IMR-90 (cell line): ENCODE results near the gene PITPNM3. TPM values are rescaled to one million over a fixed set of nuclear protein-coding genes. Genes with fewer than 3 reads are reported as not detected.

ENCODE experiments used
- ATAC-seq: fragments of 200-7000 bp; cut with Tn5 transposase; 2 replicates; pipeline ENCODE4 v1.9.1; 2020; ENCODE audit warnings: low read depth, mild to moderate bottlenecking, moderate library complexity
- BruUV-seq: library from RNA; stranded (reverse); fragments of 400-500 nt; replicated peaks from 2 replicates; lab custom pipeline; 2021; lab: Mats Ljungman, UMichigan
- CTCF ChIA-PET: fragments of 300-600 bp; formaldehyde crosslinking; extraction: SDS; loops from one replicate; lab custom pipeline; 2021; ENCODE audit warnings: antibody characterized with exemption; lab: Yijun Ruan, JAX
- POLR2A ChIA-PET: fragments of 300-600 bp; sonication (Branson Sonifier 250); formaldehyde crosslinking; loops from one replicate; lab custom pipeline; 2022; ENCODE audit warnings: antibody characterized with exemption; ENCODE audit not compliant: unreplicated experiment; lab: Charles Lee
- DNase-seq: peaks from one replicate; pipeline ENCODE4 v3.0.0; 2013
- H2AFZ ChIP-seq: replicated peaks from 2 replicates; pipeline ENCODE3; 2013; ENCODE audit warnings: low read length, mild to moderate bottlenecking; ENCODE audit not compliant: poor library complexity
- H2AK5ac ChIP-seq: 2 replicates; pipeline ENCODE4 v1.6.1; 2013; ENCODE audit warnings: low read depth, low read length, inconsistent platforms
- H2AK9ac ChIP-seq: replicated peaks from 2 replicates; pipeline ENCODE3; 2013; ENCODE audit warnings: mild to moderate bottlenecking, low read depth, low read length, moderate library complexity; ENCODE audit not compliant: poor library complexity
- H2BK120ac ChIP-seq: 2 replicates; pipeline ENCODE4 v1.6.1; 2013; ENCODE audit warnings: low read depth, low read length, inconsistent platforms
- H2BK15ac ChIP-seq: 3 replicates; pipeline ENCODE4 v1.6.1; 2013; ENCODE audit warnings: low read depth, low read length, inconsistent platforms
- H2BK20ac ChIP-seq: 2 replicates; pipeline ENCODE4 v1.6.1; 2013; ENCODE audit warnings: low read depth, mild to moderate bottlenecking, inconsistent platforms, low read length, moderate library complexity
- H2BK5ac ChIP-seq: 2 replicates; pipeline ENCODE4 v1.6.1; 2013; ENCODE audit warnings: mild to moderate bottlenecking, low read depth, low read length, inconsistent platforms; ENCODE audit not compliant: poor library complexity, severe bottlenecking
- H3K14ac ChIP-seq: replicated peaks from 2 replicates; pipeline ENCODE4 v1.6.1; 2013; ENCODE audit warnings: low read depth, low read length, inconsistent platforms
- H3K18ac ChIP-seq: 2 replicates; pipeline ENCODE4 v1.6.1; 2013; ENCODE audit warnings: low read depth, low read length, control low read depth
- H3K23ac ChIP-seq: 2 replicates; pipeline ENCODE4 v1.6.1; 2013; ENCODE audit warnings: low read depth, low read length, inconsistent platforms
- H3K27ac ChIP-seq: 2 replicates; pipeline ENCODE4 v1.5.1; 2013; ENCODE audit warnings: mild to moderate bottlenecking, control low read depth, low read length; ENCODE audit not compliant: insufficient read depth
- H3K27me3 ChIP-seq: 2 replicates; pipeline ENCODE4 v1.6.1; 2013; ENCODE audit warnings: low read length; ENCODE audit not compliant: control insufficient read depth, insufficient read depth
- H3K36me3 ChIP-seq: 2 replicates; pipeline ENCODE4 v1.6.1; 2013; ENCODE audit warnings: low read length, mixed read lengths; ENCODE audit not compliant: control insufficient read depth, insufficient read depth
- H3K4ac ChIP-seq: 2 replicates; pipeline ENCODE4 v1.6.1; 2013; ENCODE audit warnings: low read depth, low read length, inconsistent platforms
- H3K4me1 ChIP-seq: 2 replicates; pipeline ENCODE4 v1.6.1; 2013; ENCODE audit warnings: low read length, mixed read lengths; ENCODE audit not compliant: control insufficient read depth, insufficient read depth
- H3K4me2 ChIP-seq: 2 replicates; pipeline ENCODE4 v1.6.1; 2013; ENCODE audit warnings: low read depth, mild to moderate bottlenecking, control low read depth, low read length, moderate library complexity
- H3K4me3 ChIP-seq: 2 replicates; pipeline ENCODE4 v1.5.1; 2013; ENCODE audit warnings: low read depth, mild to moderate bottlenecking, control low read depth, low read length, moderate library complexity; ENCODE audit not compliant: insufficient read depth
- H3K56ac ChIP-seq: 2 replicates; pipeline ENCODE4 v1.6.1; 2013; ENCODE audit warnings: low read length, inconsistent platforms; ENCODE audit not compliant: insufficient read depth; ENCODE audit errors: extremely low read depth
- H3K79me1 ChIP-seq, 2 experiments: 2 replicates each; pipeline ENCODE4 v1.6.1; 2013; ENCODE audit warnings: low read length in 2 of 2, inconsistent platforms in 1 of 2, low read depth in 1 of 2
- H3K9ac ChIP-seq: 2 replicates; pipeline ENCODE4 v1.6.1; 2013; ENCODE audit warnings: low read depth, low read length, control low read depth
- H3K9me1 ChIP-seq: 2 replicates; pipeline ENCODE4 v1.6.1; 2013; ENCODE audit warnings: low read length, inconsistent platforms; ENCODE audit not compliant: insufficient read depth
- H3K9me3 ChIP-seq: 2 replicates; pipeline ENCODE4 v1.6.1; 2013; ENCODE audit warnings: low read length; ENCODE audit not compliant: control insufficient read depth, insufficient read depth
- H4K20me1 ChIP-seq: 2 replicates; pipeline ENCODE4 v1.6.1; 2013; ENCODE audit warnings: low read length, inconsistent platforms; ENCODE audit not compliant: insufficient read depth
- H4K5ac ChIP-seq: 2 replicates; pipeline ENCODE4 v1.6.1; 2013; ENCODE audit warnings: mild to moderate bottlenecking, low read depth, low read length, control low read depth
- H4K8ac ChIP-seq, 2 experiments: 2 replicates each; pipeline ENCODE4 v1.6.1; 2013; ENCODE audit warnings: low read depth in 2 of 2, low read length in 2 of 2, control low read depth in 1 of 2, inconsistent platforms in 1 of 2
- H4K91ac ChIP-seq: 2 replicates; pipeline ENCODE4 v1.6.1; 2013; ENCODE audit warnings: low read depth, low read length, inconsistent platforms; ENCODE audit not compliant: insufficient read depth
- BHLHE40 ChIP-seq: fragments of 150-350 bp; IDR thresholded peaks from 2 replicates; pipeline ENCODE4 v1.6.1; 2016; ENCODE audit warnings: mild to moderate bottlenecking, low read depth, low read length
- CHD1 ChIP-seq: IDR thresholded peaks from 2 replicates; pipeline ENCODE4 v1.6.1; 2012; ENCODE audit warnings: low read depth, low read length, improper control_type of control experiment
- CTCF ChIP-seq: conservative IDR thresholded peaks from 2 replicates; pipeline ENCODE4 v1.5.1; 2012; ENCODE audit warnings: mild to moderate bottlenecking, low read depth, low read length, improper control_type of control experiment
- ELK1 ChIP-seq: fragments of 150-350 bp; IDR thresholded peaks from 2 replicates; pipeline ENCODE4 v1.6.1; 2016; ENCODE audit warnings: low read depth, mild to moderate bottlenecking, low read length, moderate library complexity, borderline replicate concordance
- FOS ChIP-seq: fragments of 150-350 bp; IDR thresholded peaks from 2 replicates; pipeline ENCODE4 v1.6.1; 2016; ENCODE audit warnings: low read depth, low read length
- MAZ ChIP-seq: IDR thresholded peaks from 2 replicates; pipeline ENCODE4 v1.6.1; 2012; ENCODE audit warnings: low read depth, mild to moderate bottlenecking, low read length, improper control_type of control experiment, moderate library complexity, borderline replicate concordance
- MXI1 ChIP-seq: IDR thresholded peaks from 2 replicates; pipeline ENCODE4 v1.6.1; 2012; ENCODE audit warnings: low read depth, mild to moderate bottlenecking, low read length, moderate library complexity, borderline replicate concordance
- NFE2L2 ChIP-seq: fragments of 150-350 bp; IDR thresholded peaks from 2 replicates; pipeline ENCODE4 v1.6.1; 2016; ENCODE audit warnings: low read depth, mild to moderate bottlenecking, low read length
- POLR2A ChIP-seq: IDR thresholded peaks from 2 replicates; pipeline ENCODE4 v1.6.1; 2012; ENCODE audit warnings: mild to moderate bottlenecking, low read depth, low read length
- RAD21 ChIP-seq: IDR thresholded peaks from 2 replicates; pipeline ENCODE4 v1.6.1; 2012; ENCODE audit warnings: low read length, improper control_type of control experiment
- RFX5 ChIP-seq: IDR thresholded peaks from 2 replicates; pipeline ENCODE4 v1.8.0; 2012; ENCODE audit warnings: low read depth, mild to moderate bottlenecking, low read length, moderate library complexity
- SMC3 ChIP-seq: fragments of 150-350 bp; IDR thresholded peaks from 2 replicates; pipeline ENCODE4 v1.6.1; 2016; ENCODE audit warnings: low read depth, mild to moderate bottlenecking, antibody characterized with exemption, low read length, moderate library complexity
- WGBS, 2 experiments: methylation state at CpG; one replicate each; pipeline versions ENCODE4 v1.1.5 to v1.1.7; 2013; ENCODE audit warnings: missing lambda C conversion rate in 2 of 2; ENCODE audit not compliant: insufficient read length in 1 of 2; ENCODE audit errors: extremely low coverage in 2 of 2; 5-methylcytosine and 5-hydroxymethylcytosine counted together
- dilution Hi-C: fragments of 300-500 bp; cut with HindIII; formaldehyde crosslinking; loops from one replicate; pipeline ENCODE4 v1.14.3; 2018; ENCODE audit warnings: low sequenced_read_pairs; ENCODE audit not compliant: unreplicated experiment
- in situ Hi-C: fragments of 300-500 bp; cut with MboI; formaldehyde crosslinking; loops from 3 replicates; pipeline ENCODE4 v1.14.3; 2019; ENCODE audit warnings: low sequenced_read_pairs, inconsistent platforms, mixed read lengths
- intact Hi-C: fragments of 100-400 bp; cut with micrococcal nuclease; formaldehyde crosslinking; loops from 2 replicates; pipeline ENCODE4 v1.10.0; 2022
- polyA plus RNA-seq, 3 experiments: library from polyadenylated mRNA; depleted of rRNA; stranded (reverse); fragments of >200 nt; gene quantifications; 2 replicates each; pipeline ENCODE4 v1.2.3, GENCODE V29; 2012; ENCODE audit warnings: low replicate concordance in 1 of 3
- total RNA-seq: library from RNA; depleted of rRNA; stranded (reverse); fragments of >200 nt; gene quantifications from 2 replicates; pipeline ENCODE4 v1.2.3, GENCODE V29; 2012
- TF ChIP-seq, protein P1 (sequence below): fragments of 150-350 bp; IDR thresholded peaks from 2 replicates; pipeline ENCODE4 v1.6.1; 2017; ENCODE audit warnings: mild to moderate bottlenecking, antibody characterized with exemption, low read length, low read depth

PITPNM3 gene
- total and polyA plus RNA-seq, 2 of the 4 experiments (the other 2 are of a cell fraction): 0.54 to 1.7 TPM

DNA sequence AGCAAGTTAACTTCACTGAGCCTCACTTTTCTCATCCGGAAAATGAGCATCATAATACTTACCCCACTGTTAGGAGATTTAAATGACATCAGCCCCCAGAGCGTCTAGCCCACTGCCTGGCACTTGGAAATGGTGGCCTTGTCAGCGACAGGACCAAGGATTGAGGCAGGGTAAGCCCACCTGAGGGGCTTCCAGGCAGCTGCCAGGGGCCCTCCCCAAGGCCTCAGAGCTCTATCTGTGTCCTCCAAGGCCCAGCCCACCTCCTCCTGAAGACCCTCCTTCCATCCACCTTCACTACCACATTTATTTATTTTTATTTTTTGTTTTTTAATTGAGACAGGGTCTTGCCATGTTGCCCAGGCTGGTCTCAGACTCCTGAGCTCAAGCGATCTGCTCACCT lies 13.8 kb downstream of the PITPNM3 start:
- H3K56ac ChIP-seq: no peak overlapping the region
- DNase-seq (no peak), ATAC-seq (no peak)
- CTCF ChIA-PET: no interaction called here
- H2AK5ac ChIP-seq: no peak overlapping the region
- H3K4me1 ChIP-seq: no peaks in the 10 kb centered on the region
- POLR2A ChIA-PET: no interaction called here
- H3K18ac ChIP-seq: no peak overlapping the region
- H2BK15ac ChIP-seq: no peak overlapping the region
- no peak overlapping the region for H4K8ac ChIP-seq
- H3K14ac ChIP-seq: no peak overlapping the region
- H3K9me1 ChIP-seq: 0 out of 2 replicates have a peak, but pooled peaks cover 3% of the 10 kb centered on the region
- no peak overlapping the region for H3K9ac ChIP-seq
- BruUV-seq: no TSS peak
- H3K4me2 ChIP-seq: no peak overlapping the region
- H3K23ac ChIP-seq: no peak overlapping the region
- TF ChIP-seq MAZ: no peak
- no peak for TF ChIP-seq MXI1
- no peak for TF ChIP-seq RAD21
- no peak for TF ChIP-seq POLR2A
- no peak for TF ChIP-seq CTCF
- no peak for TF ChIP-seq FOS
- TF ChIP-seq ELK1: no peak
- TF ChIP-seq, protein P1, sequence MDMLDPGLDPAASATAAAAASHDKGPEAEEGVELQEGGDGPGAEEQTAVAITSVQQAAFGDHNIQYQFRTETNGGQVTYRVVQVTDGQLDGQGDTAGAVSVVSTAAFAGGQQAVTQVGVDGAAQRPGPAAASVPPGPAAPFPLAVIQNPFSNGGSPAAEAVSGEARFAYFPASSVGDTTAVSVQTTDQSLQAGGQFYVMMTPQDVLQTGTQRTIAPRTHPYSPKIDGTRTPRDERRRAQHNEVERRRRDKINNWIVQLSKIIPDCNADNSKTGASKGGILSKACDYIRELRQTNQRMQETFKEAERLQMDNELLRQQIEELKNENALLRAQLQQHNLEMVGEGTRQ: no peak
- no peak for TF ChIP-seq NFE2L2
- no peak for TF ChIP-seq BHLHE40
- no peak for TF ChIP-seq SMC3
- no peak for TF ChIP-seq CHD1
- TF ChIP-seq RFX5: no peak
- no peaks in the 10 kb centered on the region for H3K79me1 ChIP-seq
- in situ Hi-C loops: no loop called here
- peaks cover 14% of the 10 kb centered on the region for H3K27me3 ChIP-seq
- no peaks in the 10 kb centered on the region for H3K36me3 ChIP-seq
- H3K4me3 ChIP-seq: no peak overlapping the region
- H3K9me3 ChIP-seq: peaks cover 3% of the 10 kb centered on the region
- dilution Hi-C loops: no loop called here
- H4K5ac ChIP-seq: no peak overlapping the region
- H4K20me1 ChIP-seq: no peaks in the 10 kb centered on the region
- H2AK9ac ChIP-seq: no peak overlapping the region
- H3K27ac ChIP-seq: no peak overlapping the region
- intact Hi-C loops: no loop called here
- H2AFZ ChIP-seq: no peak overlapping the region
- no peak overlapping the region for H2BK20ac ChIP-seq
- no peak overlapping the region for H4K91ac ChIP-seq
- H3K4ac ChIP-seq: no peak overlapping the region
- no peak overlapping the region for H2BK120ac ChIP-seq
- WGBS, 2 experiments: no CpG with 5 or more reads among the region's 4 CpGs
- H2BK5ac ChIP-seq: no peak overlapping the region
